GM12872 (cell line): ENCODE measurements around the gene CYTL1.

Source experiments
- CTCF ChIP-seq: IDR thresholded peaks from 3 replicates; pipeline ENCODE4 v1.5.1; 2011; ENCODE audit warnings: low read depth, mild to moderate bottlenecking, low read length, moderate library complexity; ENCODE audit not compliant: insufficient read depth

The CYTL1 gene

DNA sequence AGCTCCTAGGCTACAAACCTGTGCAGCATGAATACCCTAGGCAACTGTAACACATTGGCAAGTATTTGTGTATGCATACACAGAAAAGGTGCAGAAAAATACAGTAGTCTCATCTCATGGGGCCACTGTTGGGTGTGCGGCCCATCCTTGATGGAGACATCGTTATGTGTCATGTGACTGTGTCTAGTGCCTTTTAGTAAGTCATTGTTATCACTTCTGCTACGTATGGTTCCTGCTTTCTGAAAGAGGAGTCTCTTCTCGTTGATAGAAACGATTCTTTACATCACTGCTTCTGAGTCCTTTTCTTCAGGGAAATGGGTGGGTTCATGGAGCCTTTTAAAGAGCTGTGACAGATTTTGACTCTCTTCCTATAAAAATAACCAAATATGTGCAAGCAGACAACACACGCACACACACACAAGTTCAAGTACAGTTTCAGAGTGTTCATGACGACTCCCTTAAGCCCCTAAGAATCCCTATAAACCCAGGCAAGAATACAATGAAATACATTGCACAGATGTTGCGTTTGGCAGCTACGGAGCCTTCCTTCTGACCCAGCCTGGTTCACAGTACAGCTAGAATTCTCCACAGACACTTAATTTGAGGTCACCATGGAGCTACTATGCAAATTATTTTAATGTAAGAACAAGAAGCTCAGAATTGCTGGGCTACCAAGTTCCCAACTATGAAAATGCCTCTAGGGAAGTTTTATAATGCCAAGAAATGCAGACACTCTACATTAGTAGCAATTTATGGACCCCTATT, 21.8 kb upstream of the CYTL1 start:
- no peak for TF ChIP-seq CTCF

DNA sequence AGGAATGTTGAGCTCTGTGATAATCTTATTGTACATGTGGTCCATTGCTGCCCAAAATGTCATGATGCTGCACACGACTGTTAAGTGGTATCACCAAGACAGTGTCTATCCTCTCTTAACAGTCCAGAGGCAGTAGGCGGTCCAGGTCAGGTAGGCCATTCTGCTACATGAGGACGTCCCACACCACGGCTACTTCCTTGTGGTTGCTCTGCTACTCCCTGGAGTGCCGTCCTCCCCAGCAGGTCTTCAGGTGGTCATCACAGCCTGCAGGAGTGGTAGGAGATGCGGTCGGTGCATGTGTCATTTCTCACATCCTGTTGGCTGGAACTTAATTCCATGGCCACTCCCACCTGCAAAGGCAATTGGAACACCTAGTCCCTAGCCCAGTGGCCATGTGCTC, 20.5 kb upstream of the CYTL1 start:
- TF ChIP-seq CTCF, result no peak

DNA sequence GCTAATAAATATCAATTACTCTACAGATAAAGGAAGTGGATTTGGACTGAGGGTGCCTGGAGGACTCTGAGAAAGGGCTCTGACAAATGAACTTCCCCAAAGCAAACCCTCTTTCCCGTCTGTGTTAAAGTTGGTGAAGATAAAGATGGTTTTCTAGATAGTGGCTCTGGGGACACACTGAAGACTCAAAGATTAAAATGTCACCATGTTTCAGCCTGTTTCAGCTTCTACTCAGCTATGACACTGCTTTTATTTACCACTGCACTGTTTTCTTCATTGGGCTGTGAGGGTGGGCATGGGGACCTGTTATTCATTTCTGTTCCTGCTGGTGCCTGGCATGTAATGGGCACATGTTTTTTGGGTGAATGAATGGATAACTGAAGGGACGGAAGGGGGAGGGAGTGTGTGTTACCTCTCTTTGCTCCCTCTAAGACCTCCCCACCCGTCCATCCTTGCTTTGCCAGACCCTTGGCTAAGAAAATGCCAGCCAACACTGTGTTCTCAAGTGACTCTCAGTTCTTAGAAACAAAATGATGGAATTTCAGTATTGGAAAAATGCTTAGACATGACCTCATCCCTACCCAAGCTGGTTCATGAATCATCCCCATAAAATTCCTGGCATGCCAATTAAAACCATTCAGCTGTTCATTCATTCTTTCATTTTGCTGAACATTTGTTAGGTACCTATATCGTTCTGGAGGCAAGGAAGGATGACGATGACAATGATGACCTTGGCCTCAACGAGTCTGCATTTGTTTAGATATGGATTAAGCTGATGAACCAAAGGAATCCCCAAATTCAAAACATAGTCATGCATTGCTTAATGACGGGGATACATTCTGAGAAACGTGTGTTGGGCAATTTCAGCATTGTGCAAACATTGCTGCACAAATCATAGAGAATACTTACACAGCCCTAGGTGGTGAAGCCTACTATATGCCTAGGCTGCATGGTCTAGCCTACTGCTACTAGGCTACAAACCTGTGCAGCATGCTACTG, 18.6 kb upstream of the CYTL1 start:
- no peak for TF ChIP-seq CTCF

DNA sequence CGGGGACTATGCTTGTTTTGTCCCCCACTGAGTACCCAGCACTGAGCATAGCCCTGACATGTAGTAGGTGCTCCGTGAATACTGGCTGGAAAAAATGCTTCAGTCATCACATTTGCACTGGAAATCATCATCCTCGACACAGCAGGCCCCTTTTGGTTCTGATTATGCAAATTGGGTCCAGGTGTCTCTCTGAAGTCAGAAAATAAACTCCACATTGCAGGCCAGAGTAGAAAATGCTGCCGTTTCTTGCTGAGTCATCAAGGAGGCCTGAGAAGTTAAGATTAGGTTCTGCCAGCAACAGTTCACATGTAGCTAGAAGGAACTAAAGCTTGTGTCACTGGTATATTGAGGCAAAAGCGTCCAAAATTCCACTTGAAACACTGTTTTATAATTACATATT, 17.0 kb upstream of the CYTL1 start:
- TF ChIP-seq CTCF, result no peak

GRCh38 chr4:5034206-5034605, 14.9 kb upstream of the CYTL1 start:
- TF ChIP-seq CTCF, result no peak

- no peak for TF ChIP-seq CTCF
Observed at GRCh38 chr4:5033281-5033841, 14.1 kb upstream of the CYTL1 start.

- TF ChIP-seq CTCF, result no peak
Observed at GRCh38 chr4:5032813-5033212, 13.6 kb upstream of the CYTL1 start.
